HL-60 (cell line): Measurements from ENCODE around the gene TTYH3.

ENCODE experiments used
- POLR2AphosphoS5 ChIP-seq: IDR thresholded peaks from 2 replicates; pipeline ENCODE4 v1.6.1; 2012; ENCODE audit warnings: low read depth
- SPI1 ChIP-seq: IDR thresholded peaks from 2 replicates; pipeline ENCODE4 v1.6.1; 2012; ENCODE audit warnings: low read depth, mild to moderate bottlenecking, borderline replicate concordance
- TF ChIP-seq, protein P1 (sequence below): IDR thresholded peaks from one replicate; pipeline ENCODE4 v1.5.1; 2011; ENCODE audit warnings: low read length, control low read depth, inconsistent platforms; ENCODE audit not compliant: insufficient read depth
- TF ChIP-seq, protein P2 (sequence below): IDR thresholded peaks from 2 replicates; pipeline ENCODE4 v1.6.1; 2012; ENCODE audit warnings: low read depth; ENCODE audit not compliant: insufficient replicate concordance

DNA sequence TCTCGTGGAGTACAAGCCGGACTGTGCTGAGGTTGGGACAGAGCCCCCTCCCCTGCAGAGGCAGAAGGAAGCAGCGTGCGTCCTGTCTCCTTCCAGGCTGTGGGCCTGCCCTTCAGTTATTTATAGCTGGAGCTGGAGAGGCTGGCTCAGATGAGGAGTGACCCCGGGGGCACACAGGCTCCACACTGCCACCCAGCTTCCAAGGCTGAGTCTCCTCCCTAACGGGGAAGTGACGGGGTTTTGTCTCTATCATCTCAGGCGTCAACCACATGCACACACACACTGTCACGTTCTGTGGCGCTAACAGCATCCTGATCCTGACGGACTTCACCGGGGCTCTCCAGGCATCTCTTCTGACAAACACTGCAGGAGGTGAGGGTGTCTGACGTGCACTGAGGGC, 81.6 kb downstream of the TTYH3 start:
- TF ChIP-seq, protein P1, sequence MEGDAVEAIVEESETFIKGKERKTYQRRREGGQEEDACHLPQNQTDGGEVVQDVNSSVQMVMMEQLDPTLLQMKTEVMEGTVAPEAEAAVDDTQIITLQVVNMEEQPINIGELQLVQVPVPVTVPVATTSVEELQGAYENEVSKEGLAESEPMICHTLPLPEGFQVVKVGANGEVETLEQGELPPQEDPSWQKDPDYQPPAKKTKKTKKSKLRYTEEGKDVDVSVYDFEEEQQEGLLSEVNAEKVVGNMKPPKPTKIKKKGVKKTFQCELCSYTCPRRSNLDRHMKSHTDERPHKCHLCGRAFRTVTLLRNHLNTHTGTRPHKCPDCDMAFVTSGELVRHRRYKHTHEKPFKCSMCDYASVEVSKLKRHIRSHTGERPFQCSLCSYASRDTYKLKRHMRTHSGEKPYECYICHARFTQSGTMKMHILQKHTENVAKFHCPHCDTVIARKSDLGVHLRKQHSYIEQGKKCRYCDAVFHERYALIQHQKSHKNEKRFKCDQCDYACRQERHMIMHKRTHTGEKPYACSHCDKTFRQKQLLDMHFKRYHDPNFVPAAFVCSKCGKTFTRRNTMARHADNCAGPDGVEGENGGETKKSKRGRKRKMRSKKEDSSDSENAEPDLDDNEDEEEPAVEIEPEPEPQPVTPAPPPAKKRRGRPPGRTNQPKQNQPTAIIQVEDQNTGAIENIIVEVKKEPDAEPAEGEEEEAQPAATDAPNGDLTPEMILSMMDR = no peak
- TF ChIP-seq POLR2AphosphoS5 = no peak; the same call in 1 of the 2 replicates
- TF ChIP-seq, protein P2, sequence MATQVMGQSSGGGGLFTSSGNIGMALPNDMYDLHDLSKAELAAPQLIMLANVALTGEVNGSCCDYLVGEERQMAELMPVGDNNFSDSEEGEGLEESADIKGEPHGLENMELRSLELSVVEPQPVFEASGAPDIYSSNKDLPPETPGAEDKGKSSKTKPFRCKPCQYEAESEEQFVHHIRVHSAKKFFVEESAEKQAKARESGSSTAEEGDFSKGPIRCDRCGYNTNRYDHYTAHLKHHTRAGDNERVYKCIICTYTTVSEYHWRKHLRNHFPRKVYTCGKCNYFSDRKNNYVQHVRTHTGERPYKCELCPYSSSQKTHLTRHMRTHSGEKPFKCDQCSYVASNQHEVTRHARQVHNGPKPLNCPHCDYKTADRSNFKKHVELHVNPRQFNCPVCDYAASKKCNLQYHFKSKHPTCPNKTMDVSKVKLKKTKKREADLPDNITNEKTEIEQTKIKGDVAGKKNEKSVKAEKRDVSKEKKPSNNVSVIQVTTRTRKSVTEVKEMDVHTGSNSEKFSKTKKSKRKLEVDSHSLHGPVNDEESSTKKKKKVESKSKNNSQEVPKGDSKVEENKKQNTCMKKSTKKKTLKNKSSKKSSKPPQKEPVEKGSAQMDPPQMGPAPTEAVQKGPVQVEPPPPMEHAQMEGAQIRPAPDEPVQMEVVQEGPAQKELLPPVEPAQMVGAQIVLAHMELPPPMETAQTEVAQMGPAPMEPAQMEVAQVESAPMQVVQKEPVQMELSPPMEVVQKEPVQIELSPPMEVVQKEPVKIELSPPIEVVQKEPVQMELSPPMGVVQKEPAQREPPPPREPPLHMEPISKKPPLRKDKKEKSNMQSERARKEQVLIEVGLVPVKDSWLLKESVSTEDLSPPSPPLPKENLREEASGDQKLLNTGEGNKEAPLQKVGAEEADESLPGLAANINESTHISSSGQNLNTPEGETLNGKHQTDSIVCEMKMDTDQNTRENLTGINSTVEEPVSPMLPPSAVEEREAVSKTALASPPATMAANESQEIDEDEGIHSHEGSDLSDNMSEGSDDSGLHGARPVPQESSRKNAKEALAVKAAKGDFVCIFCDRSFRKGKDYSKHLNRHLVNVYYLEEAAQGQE = no peak
- TF ChIP-seq SPI1 = peak; percentile 24; the same call in 1 of the 2 replicates
